ENCODE data around the gene SMG6.

- no peak for TF ChIP-seq CTCF (conservative IDR thresholded peaks at IDR 0.05; ENCODE audit: low read depth, low read length)
- no peak for TF ChIP-seq EZH2 (IDR thresholded peaks at IDR 0.05; ENCODE audit: borderline replicate concordance, low read depth, low read length, poor library complexity, severe bottlenecking)
These were observed 47.7 kb upstream of the SMG6 start for GRCh38 chr17:2351269-2351668.
